ENCODE results near the gene HHAT. TPM values are rescaled to one million over a fixed set of nuclear protein-coding genes. Genes with fewer than 3 reads are reported as not detected.

HHAT gene
- total and polyA plus RNA-seq, 2 donors (not counting 3 experiments of a cell fraction or from before 2014, with no cell fraction given), result 2.4 to 4.3 TPM

- no peak for FAIRE-seq
- no peaks in the 10 kb centered on the region for H3K9me1 ChIP-seq (replicated peaks; ENCODE audit: control insufficient read depth, extremely low read depth, insufficient read depth, low read length)
- dilution Hi-C loops (cut with MboI; ENCODE audit: extremely low pct_ligation_motif_present, low sequenced_read_pairs), result no loop called here
Measured at GRCh38 chr1:210697185-210697584, 368.5 kb downstream of the HHAT start.

More at GRCh38 chr1:210697185-210697584, 368.5 kb downstream of the HHAT start:
- Histone ChIP-seq H2AFZ (ENCODE audit: low read depth, low read length) (no peak overlapping the region), H3K27ac (ENCODE audit: insufficient read depth, low read depth, low read length) (no peak overlapping the region), H3K36me3 (ENCODE audit: control insufficient read depth in 2 of 2, extremely low read depth in 1 of 2, insufficient read depth in 2 of 2, low read length in 2 of 2) (no peaks in the 10 kb centered on the region), H3K9ac (replicated peaks; ENCODE audit: extremely low read depth, insufficient read depth, low read length) (no peak overlapping the region), H3K79me2 (ENCODE audit: control insufficient read depth, insufficient read depth, low read length) (no peaks in the 10 kb centered on the region), H3K4me1 (ENCODE audit: control insufficient read depth, extremely low read depth, insufficient read depth, low read length) (no peaks in the 10 kb centered on the region), H3K9me3 (replicated peaks; ENCODE audit: control insufficient read depth, insufficient read depth, low read length) (peaks cover 5% of the 10 kb centered on the region), H3K4me3 (replicated peaks in 1 of 3; ENCODE audit: insufficient read depth in 1 of 3, low read depth in 1 of 3, low read length in 3 of 3) (no peak overlapping the region), H4K20me1 (replicated peaks; ENCODE audit: control insufficient read depth, extremely low read depth, insufficient read depth, low read length) (no peaks in the 10 kb centered on the region), H3K4me2 (ENCODE audit: insufficient read depth, low read length) (no peak overlapping the region), H3K27me3 (ENCODE audit: control insufficient read depth in 2 of 2, insufficient read depth in 2 of 2, low read length in 2 of 2) (no peaks in the 10 kb centered on the region)
- no TSS peak for BruUV-seq (replicated peaks)
- ChIA-PET CTCF (no interaction called here), POLR2A (no interaction called here)
- no peak for DNase-seq (ENCODE audit: low read depth, low spot score)
- no peak for TF ChIP-seq GATA2 (IDR thresholded peaks at IDR 0.05; ENCODE audit: insufficient read depth, insufficient read length, low read depth, low read length)
- TF ChIP-seq POLR2AphosphoS5 (IDR thresholded peaks at IDR 0.05; ENCODE audit: insufficient read depth, low read depth, low read length), result no peak
- TF ChIP-seq CTCF (IDR thresholded peaks at IDR 0.05; ENCODE audit: extremely low read depth in 1 of 2, insufficient read depth in 1 of 2, low read depth in 1 of 2, low read length in 2 of 2), result no peak
- no peak for TF ChIP-seq MYC (IDR thresholded peaks at IDR 0.05; ENCODE audit: low read depth, low read length)
- TF ChIP-seq EZH2 (IDR thresholded peaks at IDR 0.05; ENCODE audit: borderline replicate concordance, low read depth, low read length, severe bottlenecking), result no peak
- TF ChIP-seq POLR2A (IDR thresholded peaks at IDR 0.05; ENCODE audit: low read depth, low read length), result no peak
- TF ChIP-seq FOS (IDR thresholded peaks at IDR 0.05; ENCODE audit: borderline replicate concordance, insufficient read depth, low read length), result no peak
- TF ChIP-seq JUN (IDR thresholded peaks at IDR 0.05; ENCODE audit: borderline replicate concordance, insufficient read depth, insufficient read length, low read depth), result no peak
- TF ChIP-seq MAX (IDR thresholded peaks at IDR 0.05; ENCODE audit: insufficient read depth, insufficient read length), result no peak
- intact Hi-C loops (cut with micrococcal nuclease), result no loop called here
